ENCODE measurements around the gene RPL7L1.
"Not testable (repeated sequence)": the region's sequence is repeated elsewhere in the genome, so short reads cannot be mapped to it uniquely, and the experiment has no call there.

Gene RPL7L1

GRCh38 chr6:42885702-42886101 lies 6.3 kb downstream of the RPL7L1 start:
- Histone ChIP-seq H3K36me3 (peaks cover 75% of the 10 kb centered on the region), H3K27ac (no peak overlapping the region), H3K9me3 (ENCODE audit: severe bottlenecking) (no peaks in the 10 kb centered on the region), H3K4me3 (ENCODE audit: low read depth, low read length) (no peak overlapping the region), H3K27me3 (ENCODE audit: insufficient read depth, low read depth, severe bottlenecking) (no peaks in the 10 kb centered on the region)
- no peak for TF ChIP-seq CTCF (IDR thresholded peaks at IDR 0.05; ENCODE audit: low read depth, low read length)
- no peak for DNase-seq

GRCh38 chr6:42888201-42888600 lies 8.8 kb downstream of the RPL7L1 start:
- H3K4me3 ChIP-seq (ENCODE audit: low read depth, low read length); H3K27ac ChIP-seq; DNase-seq; H3K27me3 ChIP-seq (ENCODE audit: insufficient read depth, low read depth, severe bottlenecking); H3K9me3 ChIP-seq (ENCODE audit: severe bottlenecking): not testable (repeated sequence)
- H3K36me3 ChIP-seq: peaks cover 50% of the 10 kb centered on the region

- Histone ChIP-seq H3K4me3 (ENCODE audit: low read depth, low read length) (peak overlapping the region; percentile 88), H3K9me3 (ENCODE audit: severe bottlenecking) (no peaks in the 10 kb centered on the region), H3K27me3 (ENCODE audit: insufficient read depth, low read depth, severe bottlenecking) (no peaks in the 10 kb centered on the region), H3K27ac (peak overlapping the region; percentile 89), H3K36me3 (peaks cover 34% of the 10 kb centered on the region)
- no peak for DNase-seq
- TF ChIP-seq CTCF (IDR thresholded peaks at IDR 0.05; ENCODE audit: low read depth, low read length): no peak
These were observed 10.4 kb downstream of the RPL7L1 start for GRCh38 chr6:42889815-42890214.

- Histone ChIP-seq H3K27me3 (ENCODE audit: insufficient read depth, low read depth, severe bottlenecking) (no peaks in the 10 kb centered on the region), H3K36me3 (peaks cover 26% of the 10 kb centered on the region), H3K27ac (peak overlapping the region; percentile 89), H3K4me3 (ENCODE audit: low read depth, low read length) (peak overlapping the region; percentile 88), H3K9me3 (ENCODE audit: severe bottlenecking) (no peaks in the 10 kb centered on the region)
- TF ChIP-seq CTCF (IDR thresholded peaks at IDR 0.05; ENCODE audit: low read depth, low read length): no peak
- DNase-seq: peak; percentile 100
These were observed 11.1 kb downstream of the RPL7L1 start for GRCh38 chr6:42890311-42891198.

GRCh38 chr6:42891199-42891722 lies 11.8 kb downstream of the RPL7L1 start:
- H3K27ac ChIP-seq: peak overlapping the region; percentile 89
- peak overlapping the region; percentile 88 for H3K4me3 ChIP-seq (ENCODE audit: low read depth, low read length)
- DNase-seq: no peak
- H3K27me3 ChIP-seq (ENCODE audit: insufficient read depth, low read depth, severe bottlenecking): no peaks in the 10 kb centered on the region
- H3K9me3 ChIP-seq (ENCODE audit: severe bottlenecking): no peaks in the 10 kb centered on the region
- TF ChIP-seq CTCF (IDR thresholded peaks at IDR 0.05; ENCODE audit: low read depth, low read length): no peak
- H3K36me3 ChIP-seq: peaks cover 20% of the 10 kb centered on the region

- not testable (repeated sequence) for H3K36me3 ChIP-seq; H3K27me3 ChIP-seq (ENCODE audit: insufficient read depth, low read depth, severe bottlenecking); H3K4me3 ChIP-seq (ENCODE audit: low read depth, low read length); H3K9me3 ChIP-seq (ENCODE audit: severe bottlenecking)
- DNase-seq: peak; percentile 48
- H3K27ac ChIP-seq: peak overlapping the region; percentile 25
These were observed 14.8 kb downstream of the RPL7L1 start for GRCh38 chr6:42894041-42894828.

Measured in WERI-Rb-1 (cell line).